Peyer's patch (tissue), 4 donors: ENCODE results near the gene TBRG1.
A peak's percentile ranks its signal among the peaks of the same experiment; 100 is the strongest.

ENCODE experiments used
- POLR2A ChIP-seq, 2 donors: fragments of 450-650 bp; IDR thresholded peaks; one replicate each; pipeline ENCODE4 v1.5.1; 2017; ENCODE audit warnings: antibody characterized with exemption in 2 of 2, mild to moderate bottlenecking in 2 of 2, moderate library complexity in 2 of 2
- TF ChIP-seq, protein P1 (sequence below), 6 experiments: fragments of 450-650 bp in 4 of 6; fragments of 200-600 bp in 2 of 6; sonication (generic) in 1 of 6; IDR thresholded peaks; one replicate each; pipeline ENCODE4 v1.5.1; 2017 to 2019; ENCODE audit warnings: antibody characterized with exemption in 6 of 6, mild to moderate bottlenecking in 3 of 6, moderate library complexity in 1 of 6

- TF ChIP-seq, protein P1, sequence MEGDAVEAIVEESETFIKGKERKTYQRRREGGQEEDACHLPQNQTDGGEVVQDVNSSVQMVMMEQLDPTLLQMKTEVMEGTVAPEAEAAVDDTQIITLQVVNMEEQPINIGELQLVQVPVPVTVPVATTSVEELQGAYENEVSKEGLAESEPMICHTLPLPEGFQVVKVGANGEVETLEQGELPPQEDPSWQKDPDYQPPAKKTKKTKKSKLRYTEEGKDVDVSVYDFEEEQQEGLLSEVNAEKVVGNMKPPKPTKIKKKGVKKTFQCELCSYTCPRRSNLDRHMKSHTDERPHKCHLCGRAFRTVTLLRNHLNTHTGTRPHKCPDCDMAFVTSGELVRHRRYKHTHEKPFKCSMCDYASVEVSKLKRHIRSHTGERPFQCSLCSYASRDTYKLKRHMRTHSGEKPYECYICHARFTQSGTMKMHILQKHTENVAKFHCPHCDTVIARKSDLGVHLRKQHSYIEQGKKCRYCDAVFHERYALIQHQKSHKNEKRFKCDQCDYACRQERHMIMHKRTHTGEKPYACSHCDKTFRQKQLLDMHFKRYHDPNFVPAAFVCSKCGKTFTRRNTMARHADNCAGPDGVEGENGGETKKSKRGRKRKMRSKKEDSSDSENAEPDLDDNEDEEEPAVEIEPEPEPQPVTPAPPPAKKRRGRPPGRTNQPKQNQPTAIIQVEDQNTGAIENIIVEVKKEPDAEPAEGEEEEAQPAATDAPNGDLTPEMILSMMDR (IDR thresholded peaks at IDR 0.05) = peak in 5 of 6 experiments; percentile 14 to 67 (median 58)
- TF ChIP-seq POLR2A (IDR thresholded peaks at IDR 0.05) = no peak
Measured at GRCh38 chr11:124586238-124586860, 36.3 kb upstream of the TBRG1 start.
